GM21423 (cell line): ENCODE data around the gene NFKBIE.

Source experiments
- ATAC-seq: cut with Tn5 transposase; IDR thresholded peaks from one replicate; pipeline ENCODE4 v1.9.1; 2021; ENCODE audit warnings: mild to moderate bottlenecking, moderate library complexity; ENCODE audit not compliant: unreplicated experiment

NFKBIE gene

GRCh38 chr6:44298055-44298803 is 32.9 kb upstream of the NFKBIE start:
- ATAC-seq = no peak

GRCh38 chr6:44297063-44298038 is 32.0 kb upstream of the NFKBIE start:
- no peak for ATAC-seq

GRCh38 chr6:44294832-44295791 is 29.8 kb upstream of the NFKBIE start:
- no peak for ATAC-seq

DNA sequence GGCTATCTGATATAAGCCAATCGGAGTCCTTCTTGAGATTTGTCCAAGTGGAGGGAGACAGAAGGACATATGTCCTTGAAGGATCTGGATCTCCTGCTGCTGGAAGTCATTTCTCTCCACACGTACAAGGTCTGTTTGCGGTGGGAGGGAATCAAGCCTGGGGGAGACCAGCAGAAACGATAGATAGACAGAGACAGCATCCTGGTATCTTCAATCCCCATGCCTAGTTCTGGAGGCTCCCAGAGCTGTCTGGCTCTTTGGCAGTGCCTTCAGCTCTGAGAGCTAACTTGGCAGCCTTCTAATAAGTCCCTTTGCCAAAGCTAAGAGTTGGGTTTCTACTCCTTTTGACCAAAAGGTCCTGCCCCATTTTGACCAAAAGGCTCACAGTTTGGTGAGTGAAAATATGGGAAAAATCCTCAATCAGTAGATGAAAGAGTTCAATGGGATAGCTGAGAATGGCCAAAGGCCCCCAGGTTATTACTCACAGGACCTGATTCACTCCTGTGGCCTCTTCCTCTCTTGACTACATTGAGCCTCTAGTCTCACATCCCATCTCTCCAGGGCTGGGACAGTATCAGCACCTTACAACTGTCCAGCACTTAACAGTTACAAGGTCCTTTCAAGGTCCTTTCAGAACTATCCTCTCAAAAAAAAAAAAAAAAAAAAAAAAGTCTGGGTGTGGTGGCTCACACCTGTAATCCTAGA is 27.5 kb upstream of the NFKBIE start:
- ATAC-seq = no peak

GRCh38 chr6:44291841-44292240 is 26.5 kb upstream of the NFKBIE start:
- ATAC-seq = no peak

DNA sequence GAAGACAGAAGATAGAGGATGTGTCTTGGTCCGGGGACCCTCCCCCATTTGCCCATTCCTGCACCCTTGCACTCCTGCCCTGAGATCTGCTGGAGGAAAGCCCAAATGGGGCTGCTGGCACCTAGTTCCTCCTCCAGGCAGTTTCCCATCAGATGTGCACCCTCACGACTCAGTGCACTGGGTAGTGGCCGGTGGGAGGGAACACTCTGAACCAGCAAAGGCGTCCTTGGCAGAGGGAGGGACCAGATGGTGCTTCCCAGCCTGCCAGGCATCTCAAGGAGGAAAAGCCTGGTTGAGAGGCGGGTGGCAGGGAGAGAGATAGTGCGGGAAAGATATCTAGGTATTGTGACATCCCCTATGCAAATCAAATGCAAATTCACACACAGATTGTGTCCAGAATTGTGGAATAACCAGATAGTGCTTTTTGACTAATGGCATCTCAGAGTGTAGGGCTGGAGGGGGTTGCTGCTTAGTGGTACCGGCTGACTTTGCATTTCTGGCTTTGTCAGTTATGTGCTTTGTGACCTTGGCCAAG is 24.4 kb upstream of the NFKBIE start:
- no peak for ATAC-seq

GRCh38 chr6:44286747-44287146 is 21.4 kb upstream of the NFKBIE start:
- no peak for ATAC-seq

GRCh38 chr6:44286285-44286565 is 20.9 kb upstream of the NFKBIE start:
- no peak for ATAC-seq

DNA sequence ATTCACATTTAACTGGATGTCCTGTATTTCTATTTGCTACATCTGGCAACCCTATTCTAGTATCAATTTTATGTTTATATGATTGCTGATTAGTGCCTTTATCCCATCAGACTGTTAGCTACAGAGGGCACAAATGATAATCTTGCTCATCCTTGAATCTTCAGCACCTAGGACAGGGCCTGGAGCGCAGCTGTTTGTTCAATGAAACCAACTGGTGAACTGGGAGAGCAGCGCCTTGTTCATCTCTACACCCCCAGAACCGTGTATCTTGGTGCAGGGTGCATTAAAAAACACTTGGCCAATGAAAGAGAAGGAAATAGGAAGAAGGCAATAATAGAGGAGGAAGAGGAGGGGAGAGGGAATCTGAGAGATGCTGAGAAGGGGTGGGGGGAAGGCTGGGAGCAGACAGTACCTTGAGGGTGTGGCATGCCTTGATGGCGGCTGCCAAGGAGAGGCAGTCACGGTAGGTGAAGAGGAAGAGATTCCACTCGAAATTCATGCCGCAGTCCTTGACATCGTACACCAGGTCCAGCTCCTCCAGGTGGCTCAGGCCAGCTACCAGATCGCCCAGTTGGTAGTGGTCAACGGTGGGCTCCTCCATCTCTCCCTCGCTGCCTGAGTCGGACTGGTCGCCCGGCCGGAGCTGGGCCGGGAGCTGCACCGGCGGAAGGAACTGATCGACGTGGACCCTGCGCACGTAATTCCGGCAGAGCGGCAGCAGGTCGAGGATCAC is 20.4 kb upstream of the NFKBIE start:
- ATAC-seq = no peak

DNA sequence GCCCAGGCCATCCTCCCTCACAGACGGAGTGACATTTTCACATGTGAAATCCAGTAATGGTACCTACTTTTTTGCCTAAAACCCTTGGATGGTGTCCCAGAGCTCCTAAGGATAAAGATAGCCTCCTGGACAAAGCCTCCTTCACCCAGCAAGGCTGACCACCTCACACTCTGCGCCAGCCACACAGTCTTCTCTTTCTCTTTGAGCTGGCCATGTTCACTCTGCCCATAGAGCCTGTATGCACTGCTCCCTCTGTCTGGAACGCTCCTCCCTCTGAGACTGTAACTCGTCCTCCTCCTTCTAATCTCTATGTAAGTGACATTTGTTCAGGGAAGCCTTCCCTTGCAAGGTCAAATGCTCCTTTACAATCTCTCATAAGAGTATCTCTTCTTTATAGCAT is 19.5 kb upstream of the NFKBIE start:
- no peak for ATAC-seq

- no peak for ATAC-seq
Observed at GRCh38 chr6:44284121-44284520, 18.8 kb upstream of the NFKBIE start.

GRCh38 chr6:44278774-44279697 is 13.7 kb upstream of the NFKBIE start:
- no peak for ATAC-seq

DNA sequence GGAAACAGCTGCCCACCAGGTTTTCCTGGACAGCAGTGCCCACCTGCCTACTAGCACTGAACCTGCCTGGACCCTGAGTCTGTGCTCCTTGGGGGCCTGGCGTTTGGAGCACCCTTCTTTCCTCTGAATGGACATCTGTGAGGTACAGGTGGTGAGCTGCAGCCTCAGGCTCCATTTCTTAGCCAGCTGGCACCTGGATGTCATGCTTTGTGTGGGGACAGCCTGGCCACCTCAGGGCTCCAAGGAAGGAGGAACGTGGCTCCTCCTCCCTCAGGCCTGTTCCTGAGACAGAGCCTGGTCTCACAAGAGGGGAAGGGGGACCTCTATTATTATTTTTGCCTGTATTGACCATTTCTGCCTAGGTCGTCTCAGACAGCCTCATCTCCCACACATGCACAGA is 13.0 kb upstream of the NFKBIE start:
- ATAC-seq = no peak

DNA sequence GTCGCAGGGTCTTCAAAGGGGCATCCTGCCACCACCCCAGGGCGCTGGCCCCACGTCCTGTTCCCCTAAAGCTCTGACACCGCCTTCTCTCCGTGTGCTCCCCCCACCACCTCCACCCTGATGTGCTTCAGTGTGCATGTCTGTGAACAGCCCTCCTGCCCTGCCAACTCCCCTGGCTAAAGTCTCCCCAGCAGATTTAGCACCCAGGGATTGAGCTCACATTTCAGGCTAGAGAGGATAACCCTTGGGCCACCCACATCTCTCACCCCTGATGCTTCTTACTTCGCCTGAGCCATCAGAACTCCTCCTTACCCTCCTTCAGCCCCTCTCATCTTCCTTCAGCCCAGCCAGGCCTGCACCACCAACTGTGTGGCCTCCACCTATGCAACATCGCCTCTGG is 12.4 kb upstream of the NFKBIE start:
- no peak for ATAC-seq

DNA sequence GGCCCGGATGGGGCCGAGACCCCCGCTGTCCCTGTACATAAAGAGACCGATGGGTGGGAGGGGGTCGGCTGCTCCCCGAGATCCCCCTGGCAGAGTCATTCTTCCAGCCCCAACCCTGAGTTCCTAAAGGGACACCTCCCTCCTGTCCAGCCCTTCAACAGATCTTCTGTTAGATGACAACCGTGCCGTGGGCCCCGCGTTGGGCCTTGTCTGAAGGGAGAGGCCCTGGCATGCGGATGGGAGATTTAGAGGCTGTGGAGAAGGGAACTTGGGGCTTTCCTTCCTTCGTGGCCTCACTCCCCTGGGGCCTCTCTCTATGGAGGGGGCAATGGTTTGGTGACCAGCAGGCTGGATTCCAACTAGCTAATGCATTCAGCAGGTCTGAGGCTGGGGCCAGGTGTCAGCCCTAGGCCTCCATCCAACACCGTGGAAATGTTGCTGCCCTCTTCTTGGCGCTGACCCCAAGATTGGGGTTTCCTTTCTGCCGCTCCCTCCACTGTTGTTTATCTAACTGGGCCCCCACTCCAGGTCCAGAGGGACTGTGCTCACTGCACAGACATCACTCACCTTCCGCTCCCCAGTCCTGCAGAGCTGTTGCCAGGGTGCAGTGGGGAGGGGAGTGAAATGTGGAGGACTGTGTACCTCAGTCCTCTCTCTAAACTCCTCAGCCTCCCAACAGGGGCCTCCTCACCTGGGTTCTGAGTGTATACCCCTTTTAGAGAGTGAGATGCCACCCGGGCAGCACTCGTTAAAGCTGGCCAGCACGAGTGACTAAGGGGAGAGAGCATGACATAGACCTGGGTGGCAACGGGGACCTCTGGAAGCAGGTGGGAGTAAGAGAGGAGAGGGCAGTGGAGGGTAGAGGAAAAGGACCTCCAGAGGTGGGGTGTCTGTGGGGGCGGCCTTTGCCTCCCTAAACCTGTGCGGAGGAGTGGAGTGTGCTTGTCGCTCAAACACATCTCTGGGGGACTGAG is 11.6 kb upstream of the NFKBIE start:
- ATAC-seq = no peak

DNA sequence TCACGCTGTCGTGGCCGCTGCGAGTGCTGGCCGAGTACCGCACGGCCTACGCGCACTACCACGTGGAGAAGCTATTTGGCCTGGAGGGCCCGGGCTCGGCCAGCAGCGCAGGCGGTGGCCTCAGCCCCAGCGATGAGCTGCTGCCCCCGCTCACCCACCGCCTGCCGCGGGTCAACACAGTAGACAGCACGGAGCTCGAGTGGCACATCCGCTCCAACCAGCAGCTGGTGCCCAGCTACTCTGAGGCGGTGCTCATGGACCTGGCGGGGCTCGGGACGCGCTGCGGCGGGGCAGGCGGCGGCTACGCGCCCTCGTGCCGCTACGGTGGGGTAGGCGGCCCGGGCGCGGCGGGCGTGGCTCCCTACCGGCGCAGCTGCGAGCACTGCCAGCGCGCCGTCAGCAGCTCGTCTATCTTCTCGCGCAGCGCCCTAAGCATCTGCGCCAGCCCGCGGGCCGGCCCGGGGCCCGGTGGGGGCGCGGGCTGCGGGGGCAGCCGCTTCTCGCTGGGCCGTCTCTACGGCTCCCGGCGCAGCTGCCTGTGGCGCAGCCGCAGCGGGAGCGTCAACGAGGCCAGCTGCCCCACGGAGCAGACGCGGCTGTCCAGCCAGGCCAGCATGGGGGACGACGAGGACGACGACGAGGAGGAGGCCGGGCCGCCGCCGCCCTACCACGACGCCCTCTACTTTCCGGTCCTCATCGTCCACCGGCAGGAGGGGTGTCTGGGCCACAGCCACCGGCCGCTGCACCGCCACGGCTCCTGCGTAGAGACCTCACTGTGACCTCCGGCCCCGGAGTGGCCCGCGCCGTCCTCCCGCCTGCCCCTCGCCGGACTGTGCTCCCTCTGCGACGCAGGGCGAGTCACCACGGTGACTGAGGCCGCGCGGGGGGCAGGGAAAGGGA is 10.6 kb upstream of the NFKBIE start:
- ATAC-seq = no peak
